Measurements from ENCODE around the gene NID2.

DNA sequence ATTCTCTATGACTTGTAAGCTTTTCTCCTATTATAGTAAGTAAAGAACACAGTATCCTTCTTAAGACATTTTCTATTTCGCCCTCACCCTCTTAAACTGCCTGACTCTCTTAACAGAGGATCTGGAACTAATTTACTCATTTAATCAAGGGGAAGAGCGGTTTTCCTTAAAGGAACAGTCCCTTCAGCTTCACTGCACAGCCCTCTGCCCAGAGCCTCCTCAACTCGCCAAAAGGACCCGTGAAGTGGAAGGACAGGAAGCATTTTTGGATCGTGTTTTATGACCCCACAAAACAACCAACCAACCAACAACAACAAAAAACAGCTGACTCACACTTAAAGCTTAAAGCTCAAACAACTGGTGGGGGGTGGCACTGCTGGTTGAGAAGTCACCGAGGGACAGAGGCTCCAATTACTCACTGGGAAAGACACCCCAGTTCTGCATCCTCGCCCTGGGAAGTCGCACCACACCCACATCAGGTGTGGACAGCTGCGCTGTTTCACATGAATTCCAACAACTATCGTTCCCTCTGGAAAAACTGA is 35.7 kb downstream of the NID2 start:
- TF ChIP-seq ZNF8 (CRISPR knock-in tag; IDR thresholded peaks at IDR 0.05) (no peak), ISL1 (CRISPR knock-in tag; IDR thresholded peaks at IDR 0.05) (no peak), ZFP3 (CRISPR knock-in tag; IDR thresholded peaks at IDR 0.05) (no peak), ZC3H10 (CRISPR knock-in tag; IDR thresholded peaks at IDR 0.05) (no peak), ARNTL (CRISPR knock-in tag; IDR thresholded peaks at IDR 0.05; ENCODE audit: borderline replicate concordance, low read depth) (no peak), TCF4 (CRISPR knock-in tag; IDR thresholded peaks at IDR 0.05; ENCODE audit: borderline replicate concordance) (no peak), CSDC2 (CRISPR knock-in tag; IDR thresholded peaks at IDR 0.05) (no peak), RARB (CRISPR knock-in tag; IDR thresholded peaks at IDR 0.05) (no peak), BACH2 (CRISPR knock-in tag; IDR thresholded peaks at IDR 0.05; ENCODE audit: borderline replicate concordance) (no peak), TOX (CRISPR knock-in tag; IDR thresholded peaks at IDR 0.05; ENCODE audit: borderline replicate concordance) (no peak)
